Left lung (tissue), 10 donors: ENCODE data around the gene DLGAP3. TPM values are rescaled to one million over a fixed set of nuclear protein-coding genes. Genes with fewer than 3 reads are reported as not detected.

Source experiments
- ATAC-seq: fragments of 200-7000 bp; cut with Tn5 transposase; one replicate; pipeline ENCODE4 v1.9.1; 2020; ENCODE audit warnings: moderate library complexity
- DNase-seq, 4 donors: peaks; one replicate each; pipeline ENCODE4 v3.0.0-alpha.2; 2013 to 2020
- H3K27ac ChIP-seq, 2 donors: fragments of 200-600 bp; sonication (generic) in 1 of 2; one replicate each; pipeline versions ENCODE4 v1.5.0 to v1.8.0; 2020 to 2021
- H3K27me3 ChIP-seq, 2 donors: fragments of 200-600 bp; sonication (generic) in 1 of 2; one replicate each; pipeline versions ENCODE4 v1.5.0 to v1.8.0; 2020 to 2021
- H3K36me3 ChIP-seq, 2 donors: fragments of 200-600 bp; sonication (generic) in 1 of 2; one replicate each; pipeline versions ENCODE4 v1.5.0 to v1.8.0; 2020 to 2021
- H3K4me1 ChIP-seq, 2 donors: fragments of 200-600 bp; one replicate each; pipeline ENCODE4 v1.8.0; 2021
- H3K4me3 ChIP-seq, 2 donors: fragments of 200-600 bp; sonication (generic) in 1 of 2; one replicate each; pipeline versions ENCODE4 v1.5.0 to v1.8.0; 2020 to 2021; ENCODE audit warnings: mild to moderate bottlenecking in 1 of 2
- H3K9me3 ChIP-seq, 2 donors: fragments of 200-600 bp; sonication (generic) in 1 of 2; one replicate each; pipeline versions ENCODE4 v1.5.0 to v1.8.0; 2020 to 2021
- CTCF ChIP-seq, 2 donors: fragments of 200-600 bp; sonication (generic) in 1 of 2; IDR thresholded peaks; one replicate each; pipeline versions ENCODE4 v1.5.0 to v1.8.0; 2021; ENCODE audit warnings: antibody characterized with exemption in 2 of 2
- intact Hi-C, 2 donors: fragments of 100-400 bp; cut with DNase I; formaldehyde crosslinking; loops; one replicate each; pipeline versions ENCODE4 v1.11.2 to v1.14.2; 2022
- polyA plus RNA-seq, 6 donors: library from polyadenylated mRNA; unstranded; fragments of 120-200 nt; gene quantifications; one replicate each; pipeline ENCODE4 v1.2.1, GENCODE V29; 2013; ENCODE audit not compliant: insufficient read length in 6 of 6
- total RNA-seq, 2 donors: library from RNA; stranded (reverse); fragmentation: NEBNext Ultra II Directional; extraction: Animal tissue kit (Norgen Biotek cat#: 25700); gene quantifications; one replicate each; pipeline ENCODE4 v1.2.1, GENCODE V29; 2021
- donor health status: DM: no; HTN: yes; CAD: no.
- donor health status: DM: no; HTN: no; CAD: no.

The DLGAP3 gene
- total and polyA plus RNA-seq, 8 donors: 0.11 to 0.46 (median 0.13) TPM

DNA sequence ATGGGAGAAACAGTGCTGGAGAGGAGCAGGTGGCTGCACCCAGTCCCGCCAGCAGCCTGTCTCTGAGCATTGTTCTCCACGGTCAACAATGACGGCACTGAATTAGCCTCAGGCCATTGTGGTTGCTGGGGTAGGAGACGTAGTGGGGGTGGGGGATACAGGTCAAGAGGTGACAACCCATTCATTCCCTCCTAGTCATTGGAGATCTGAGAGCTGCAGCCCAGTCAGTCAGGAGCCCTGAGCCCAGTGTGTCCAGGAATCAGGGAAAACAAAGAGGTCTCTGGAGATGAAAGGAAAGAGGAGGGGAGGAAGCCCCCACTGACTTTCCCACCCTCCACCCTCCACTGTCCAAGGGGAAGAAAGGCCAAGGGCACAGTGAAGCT is 85.2 kb downstream of the DLGAP3 start:
- H3K4me1 ChIP-seq: peaks cover 0 to 40% of the 10 kb centered on the region in 2 donors
- ATAC-seq (peak; percentile 35), DNase-seq (no peak)
- intact Hi-C loops: no loop called here
- no peaks in the 10 kb centered on the region for H3K27me3 ChIP-seq
- H3K9me3 ChIP-seq: no peaks in the 10 kb centered on the region
- peaks cover 0 to 19% of the 10 kb centered on the region in 2 donors for H3K36me3 ChIP-seq
- no peak overlapping the region for H3K4me3 ChIP-seq
- peak overlapping the region in 1 of 2 donors; percentile 42 for H3K27ac ChIP-seq
- no peak for TF ChIP-seq CTCF (IDR thresholded peaks at IDR 0.05)

- Histone ChIP-seq H3K27ac (peak overlapping the region; percentile 42 to 57), H3K27me3 (no peaks in the 10 kb centered on the region), H3K9me3 (no peaks in the 10 kb centered on the region), H3K4me1 (peaks cover 0 to 35% of the 10 kb centered on the region in 2 donors), H3K36me3 (peaks cover 0 to 15% of the 10 kb centered on the region in 2 donors), H3K4me3 (no peak overlapping the region)
- no peak for ATAC-seq
- intact Hi-C loops: no loop called here
- DNase-seq: no peak
- no peak for TF ChIP-seq CTCF (IDR thresholded peaks at IDR 0.05)
These were observed 85.8 kb downstream of the DLGAP3 start for GRCh38 chr1:34843392-34844251.

DNA sequence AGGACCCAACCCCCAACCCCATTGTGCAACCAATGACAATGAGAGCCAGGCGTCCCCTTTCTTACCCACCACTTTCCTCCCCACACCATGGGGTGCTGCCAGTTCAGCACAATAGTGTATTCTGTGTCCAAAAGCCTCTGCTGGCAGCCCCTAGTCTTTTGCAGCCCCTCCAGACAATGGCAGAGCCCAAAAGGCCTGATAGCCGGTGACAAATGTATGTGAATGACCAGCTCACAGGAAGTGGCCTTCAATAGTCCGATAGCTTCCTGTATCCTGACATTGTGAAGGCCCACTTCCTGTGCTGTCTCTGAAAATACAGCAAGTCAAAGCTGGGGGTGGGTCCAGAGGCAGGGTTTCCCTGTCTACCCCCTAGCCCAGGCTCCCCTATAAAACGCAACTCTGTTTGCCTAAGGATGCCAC is 86.5 kb downstream of the DLGAP3 start:
- no peak for TF ChIP-seq CTCF (IDR thresholded peaks at IDR 0.05)
- ATAC-seq (peak; percentile 36), DNase-seq (no peak)
- Histone ChIP-seq H3K27me3 (no peaks in the 10 kb centered on the region), H3K4me3 (no peak overlapping the region), H3K27ac (peak overlapping the region; percentile 42 to 57), H3K9me3 (no peaks in the 10 kb centered on the region), H3K4me1 (peaks cover 0 to 29% of the 10 kb centered on the region in 2 donors), H3K36me3 (peaks cover 0 to 9% of the 10 kb centered on the region in 2 donors)
- intact Hi-C loops: no loop called here

DNA sequence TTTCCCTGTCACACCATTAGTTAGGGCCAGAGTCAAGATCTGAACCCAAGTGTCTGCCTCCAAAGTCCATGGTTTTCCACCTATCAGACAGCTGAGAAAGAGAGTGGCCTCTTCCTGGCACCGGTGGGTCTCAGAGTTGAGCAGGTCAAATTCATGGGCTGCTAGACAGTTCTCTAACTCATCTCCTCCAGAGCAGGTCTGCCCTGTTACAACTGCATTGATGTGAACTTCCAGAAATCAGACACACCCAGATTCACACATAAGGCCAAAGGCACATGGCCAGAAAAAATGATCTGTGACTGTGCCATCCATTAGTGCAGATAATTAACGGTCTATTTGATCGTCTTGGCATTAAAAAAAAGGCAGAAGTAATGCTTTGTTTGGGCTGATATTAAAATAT is 87.4 kb downstream of the DLGAP3 start:
- H3K27ac ChIP-seq: peak overlapping the region in 1 of 2 donors; percentile 42
- peaks cover 0 to 22% of the 10 kb centered on the region in 2 donors for H3K4me1 ChIP-seq
- TF ChIP-seq CTCF (IDR thresholded peaks at IDR 0.05): no peak
- H3K36me3 ChIP-seq: no peaks in the 10 kb centered on the region
- H3K4me3 ChIP-seq: no peak overlapping the region
- ATAC-seq (no peak), DNase-seq (no peak)
- intact Hi-C loops: no loop called here
- H3K27me3 ChIP-seq: no peaks in the 10 kb centered on the region
- no peaks in the 10 kb centered on the region for H3K9me3 ChIP-seq

GRCh38 chr1:34840426-34840825 is 89.0 kb downstream of the DLGAP3 start:
- peaks cover 0 to 18% of the 10 kb centered on the region in 2 donors for H3K4me1 ChIP-seq
- DNase-seq (no peak), ATAC-seq (no peak)
- no peak for TF ChIP-seq CTCF (IDR thresholded peaks at IDR 0.05)
- no peak overlapping the region for H3K4me3 ChIP-seq
- H3K27me3 ChIP-seq: no peaks in the 10 kb centered on the region
- H3K36me3 ChIP-seq: no peaks in the 10 kb centered on the region
- peak overlapping the region in 1 of 2 donors; percentile 43 for H3K27ac ChIP-seq
- intact Hi-C loops: no loop called here
- H3K9me3 ChIP-seq: no peaks in the 10 kb centered on the region
